Epithelial cell of proximal tubule (primary cell): ENCODE data around the gene DNAH14. TPM values are rescaled to one million over a fixed set of nuclear protein-coding genes. Genes with fewer than 3 reads are reported as not detected.
"Not testable (repeated sequence)": the region's sequence is repeated elsewhere in the genome, so short reads cannot be mapped to it uniquely, and the experiment has no call there.

Experiments
- DNase-seq: peaks from one replicate; pipeline ENCODE4 v3.0.0-alpha.2; 2011; ENCODE audit warnings: low read depth
- H3K4me3 ChIP-seq: 2 replicates; pipeline ENCODE4 v1.5.1; 2011; ENCODE audit warnings: low read depth, mild to moderate bottlenecking, low read length
- total RNA-seq: library from RNA; depleted of rRNA; stranded (reverse); fragments of >200 nt; gene quantifications from 2 replicates; pipeline ENCODE4 v1.2.3, GENCODE V29; 2015
- TF ChIP-seq, protein P1 (sequence below): conservative IDR thresholded peaks from 2 replicates; pipeline ENCODE4 v1.5.1; 2012; ENCODE audit warnings: low read depth, mild to moderate bottlenecking, low read length

The DNAH14 gene
- total RNA-seq, 1 donor from 2014 or later = 20.8 TPM

DNA sequence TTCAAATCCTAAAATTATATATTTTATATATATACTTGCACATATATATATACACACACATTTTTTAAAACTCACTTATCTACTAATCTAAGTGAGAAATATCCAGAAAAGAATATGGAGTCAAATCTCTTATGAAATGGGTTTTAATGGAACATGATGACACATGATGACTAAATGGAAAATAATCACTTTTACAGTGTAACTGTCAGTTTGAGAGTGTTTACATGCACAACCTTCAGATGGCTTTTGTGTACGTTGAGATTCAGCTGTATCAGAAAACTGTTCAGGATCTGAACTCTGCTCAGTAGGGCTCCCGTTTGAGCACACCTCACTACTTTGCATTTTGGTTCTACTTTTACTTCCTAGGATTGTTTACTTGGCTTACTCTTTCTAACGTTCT is 189.8 kb downstream of the DNAH14 start:
- TF ChIP-seq, protein P1, sequence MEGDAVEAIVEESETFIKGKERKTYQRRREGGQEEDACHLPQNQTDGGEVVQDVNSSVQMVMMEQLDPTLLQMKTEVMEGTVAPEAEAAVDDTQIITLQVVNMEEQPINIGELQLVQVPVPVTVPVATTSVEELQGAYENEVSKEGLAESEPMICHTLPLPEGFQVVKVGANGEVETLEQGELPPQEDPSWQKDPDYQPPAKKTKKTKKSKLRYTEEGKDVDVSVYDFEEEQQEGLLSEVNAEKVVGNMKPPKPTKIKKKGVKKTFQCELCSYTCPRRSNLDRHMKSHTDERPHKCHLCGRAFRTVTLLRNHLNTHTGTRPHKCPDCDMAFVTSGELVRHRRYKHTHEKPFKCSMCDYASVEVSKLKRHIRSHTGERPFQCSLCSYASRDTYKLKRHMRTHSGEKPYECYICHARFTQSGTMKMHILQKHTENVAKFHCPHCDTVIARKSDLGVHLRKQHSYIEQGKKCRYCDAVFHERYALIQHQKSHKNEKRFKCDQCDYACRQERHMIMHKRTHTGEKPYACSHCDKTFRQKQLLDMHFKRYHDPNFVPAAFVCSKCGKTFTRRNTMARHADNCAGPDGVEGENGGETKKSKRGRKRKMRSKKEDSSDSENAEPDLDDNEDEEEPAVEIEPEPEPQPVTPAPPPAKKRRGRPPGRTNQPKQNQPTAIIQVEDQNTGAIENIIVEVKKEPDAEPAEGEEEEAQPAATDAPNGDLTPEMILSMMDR = no peak
- DNase-seq = no peak
- no peak overlapping the region for H3K4me3 ChIP-seq

- no peak overlapping the region for H3K4me3 ChIP-seq
- TF ChIP-seq, protein P1 = no peak
- no peak for DNase-seq
These were observed 191.6 kb downstream of the DNAH14 start for GRCh38 chr1:225121095-225121494.

DNA sequence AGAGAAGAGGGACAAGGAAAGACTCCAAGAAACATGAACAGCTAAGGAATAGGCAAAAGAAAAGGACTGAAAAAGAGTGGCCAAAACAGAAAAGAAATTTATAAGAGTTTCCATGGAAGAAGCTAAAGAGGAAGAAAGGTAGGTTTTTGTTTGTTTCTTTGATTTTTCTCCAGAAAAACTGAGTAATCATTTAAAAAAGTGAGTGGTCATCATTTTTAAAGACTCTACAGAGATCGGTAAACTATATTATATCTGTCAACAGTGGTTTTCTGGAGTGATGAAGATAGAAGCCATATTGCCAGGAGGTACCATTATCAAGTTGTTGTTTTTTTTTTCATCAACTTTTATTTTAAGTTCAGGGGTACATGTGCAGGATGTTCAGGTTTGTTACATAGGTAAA is 202.4 kb downstream of the DNAH14 start:
- H3K4me3 ChIP-seq = no peak overlapping the region
- TF ChIP-seq, protein P1 = no peak
- no peak for DNase-seq

DNA sequence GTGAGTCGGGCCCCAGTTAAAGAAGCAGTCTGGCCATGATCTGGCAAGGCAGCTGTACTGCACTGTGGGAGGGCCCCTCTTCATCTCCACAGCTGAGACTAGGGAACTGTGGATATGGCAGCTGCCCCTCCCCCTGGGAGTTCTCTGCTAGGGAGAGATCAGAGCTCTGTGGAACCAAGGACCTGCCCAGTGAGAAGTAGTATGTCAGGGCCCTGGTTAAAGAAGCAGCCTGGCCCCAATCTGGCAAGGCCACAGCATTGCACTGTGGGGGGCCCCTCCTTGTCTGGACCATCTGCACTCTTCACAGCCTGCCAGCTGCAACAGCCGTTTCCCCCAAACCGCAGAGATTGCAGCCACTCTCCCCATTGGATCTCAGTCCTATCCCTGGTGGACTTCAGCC is 208.5 kb downstream of the DNAH14 start:
- TF ChIP-seq, protein P1 = no peak
- no peak for DNase-seq
- no peak overlapping the region for H3K4me3 ChIP-seq

GRCh38 chr1:225143001-225143400 is 213.5 kb downstream of the DNAH14 start:
- no peak for DNase-seq
- TF ChIP-seq, protein P1 = no peak
- no peak overlapping the region for H3K4me3 ChIP-seq

DNA sequence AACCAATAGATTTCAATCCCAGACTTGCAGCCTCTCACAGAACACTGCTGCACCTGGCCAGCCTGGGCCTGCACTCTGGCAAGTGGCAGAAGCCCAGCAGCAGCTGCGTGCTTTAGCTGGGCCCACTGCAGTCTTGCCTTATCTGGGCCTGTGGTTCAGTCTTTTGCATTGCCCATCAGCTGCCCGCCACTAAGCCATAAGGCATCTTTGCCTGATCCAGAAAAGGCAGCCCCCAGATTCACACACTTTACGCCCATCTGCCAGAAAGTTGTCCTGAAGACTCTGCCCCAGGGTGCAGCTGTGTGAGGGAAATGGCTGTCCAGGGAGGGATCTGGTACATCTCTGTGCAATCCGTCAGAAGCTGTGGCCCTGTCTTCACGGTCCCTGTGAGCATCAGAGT is 217.0 kb downstream of the DNAH14 start:
- no peak overlapping the region for H3K4me3 ChIP-seq
- no peak for DNase-seq
- TF ChIP-seq, protein P1 = no peak

GRCh38 chr1:225147791-225148190 is 218.3 kb downstream of the DNAH14 start:
- DNase-seq, H3K4me3 ChIP-seq: not testable (repeated sequence)

GRCh38 chr1:225152061-225152460 is 222.6 kb downstream of the DNAH14 start:
- DNase-seq = no peak
- TF ChIP-seq, protein P1 = no peak
- no peak overlapping the region for H3K4me3 ChIP-seq
